ENCODE results near the gene NCOA7.
"Not testable (repeated sequence)": the region's sequence is repeated elsewhere in the genome, so short reads cannot be mapped to it uniquely, and the experiment has no call there.

Gene NCOA7

GRCh38 chr6:125931733-125932450 lies 141.1 kb downstream of the NCOA7 start:
- no peak overlapping the region for H3K4me2 ChIP-seq (ENCODE audit: low read depth, low read length, poor library complexity, severe bottlenecking)
- TF ChIP-seq CTCF (IDR thresholded peaks at IDR 0.05; ENCODE audit: insufficient read depth, low read length, poor library complexity, severe bottlenecking) = no peak
- no peak for TF ChIP-seq EZH2phosphoT487 (conservative IDR thresholded peaks at IDR 0.05; ENCODE audit: low read length)
- H3K27me3 ChIP-seq (ENCODE audit: low read length) = no peaks in the 10 kb centered on the region
- H3K79me2 ChIP-seq (ENCODE audit: insufficient read depth, low read length) = no peaks in the 10 kb centered on the region
- no peak overlapping the region for H3K9ac ChIP-seq (ENCODE audit: low read length)
- H4K20me1 ChIP-seq (ENCODE audit: low read depth, low read length) = no peaks in the 10 kb centered on the region
- no peaks in the 10 kb centered on the region for H3K9me2 ChIP-seq (replicated peaks; ENCODE audit: insufficient read depth, low read length)
- H3K36me3 ChIP-seq (ENCODE audit: low read length) = peaks cover 28% of the 10 kb centered on the region; the same call in 1 of the 2 replicates
- no peaks in the 10 kb centered on the region for H3F3A ChIP-seq (ENCODE audit: insufficient read depth)
- H2AFZ ChIP-seq (ENCODE audit: low read depth, low read length, severe bottlenecking) = no peak overlapping the region
- H3K27ac ChIP-seq (ENCODE audit: low read depth, low read length) = no peak overlapping the region
- H3K9me3 ChIP-seq (ENCODE audit: insufficient read depth, low read length) = no peaks in the 10 kb centered on the region
- H3K4me3 ChIP-seq (ENCODE audit: insufficient read depth, low read length, poor library complexity, severe bottlenecking) = no peak overlapping the region

- H2AFZ ChIP-seq (ENCODE audit: low read depth, low read length, severe bottlenecking) = no peak overlapping the region
- H3K4me3 ChIP-seq (ENCODE audit: insufficient read depth, low read length, poor library complexity, severe bottlenecking) = no peak overlapping the region
- no peaks in the 10 kb centered on the region for H3F3A ChIP-seq (ENCODE audit: insufficient read depth)
- no peaks in the 10 kb centered on the region for H3K9me2 ChIP-seq (replicated peaks; ENCODE audit: insufficient read depth, low read length)
- H3K79me2 ChIP-seq (ENCODE audit: insufficient read depth, low read length) = no peaks in the 10 kb centered on the region
- no peak overlapping the region for H3K9ac ChIP-seq (ENCODE audit: low read length)
- H3K4me2 ChIP-seq (ENCODE audit: low read depth, low read length, poor library complexity, severe bottlenecking) = no peak overlapping the region
- H3K9me3 ChIP-seq (ENCODE audit: insufficient read depth, low read length) = no peaks in the 10 kb centered on the region
- H3K27ac ChIP-seq (ENCODE audit: low read depth, low read length) = no peak overlapping the region
- no peaks in the 10 kb centered on the region for H3K27me3 ChIP-seq (ENCODE audit: low read length)
- H4K20me1 ChIP-seq (ENCODE audit: low read depth, low read length) = no peaks in the 10 kb centered on the region
- TF ChIP-seq CTCF (IDR thresholded peaks at IDR 0.05; ENCODE audit: insufficient read depth, low read length, poor library complexity, severe bottlenecking) (no peak), EZH2phosphoT487 (conservative IDR thresholded peaks at IDR 0.05; ENCODE audit: low read length) (no peak)
- peaks cover 23% of the 10 kb centered on the region; the same call in 1 of the 2 replicates for H3K36me3 ChIP-seq (ENCODE audit: low read length)
Observed at GRCh38 chr6:125932451-125932795, 141.7 kb downstream of the NCOA7 start.

- H3K9me3 ChIP-seq (ENCODE audit: insufficient read depth, low read length); H4K20me1 ChIP-seq (ENCODE audit: low read depth, low read length); H3K4me3 ChIP-seq (ENCODE audit: insufficient read depth, low read length, poor library complexity, severe bottlenecking); H3K4me2 ChIP-seq (ENCODE audit: low read depth, low read length, poor library complexity, severe bottlenecking); H3K9ac ChIP-seq (ENCODE audit: low read length); H3F3A ChIP-seq (ENCODE audit: insufficient read depth); H3K27ac ChIP-seq (ENCODE audit: low read depth, low read length); H3K27me3 ChIP-seq (ENCODE audit: low read length); H3K79me2 ChIP-seq (ENCODE audit: insufficient read depth, low read length); H3K36me3 ChIP-seq (ENCODE audit: low read length); H2AFZ ChIP-seq (ENCODE audit: low read depth, low read length, severe bottlenecking); H3K9me2 ChIP-seq (replicated peaks; ENCODE audit: insufficient read depth, low read length): not testable (repeated sequence)
Observed at GRCh38 chr6:125935520-125935919, 144.8 kb downstream of the NCOA7 start.

GRCh38 chr6:125939026-125939425 lies 148.3 kb downstream of the NCOA7 start:
- Histone ChIP-seq H3K4me3 (ENCODE audit: insufficient read depth, low read length, poor library complexity, severe bottlenecking) (no peak overlapping the region), H3K4me2 (ENCODE audit: low read depth, low read length, poor library complexity, severe bottlenecking) (no peak overlapping the region), H2AFZ (ENCODE audit: low read depth, low read length, severe bottlenecking) (no peak overlapping the region), H4K20me1 (ENCODE audit: low read depth, low read length) (no peaks in the 10 kb centered on the region), H3K9me2 (replicated peaks; ENCODE audit: insufficient read depth, low read length) (no peaks in the 10 kb centered on the region), H3K9ac (ENCODE audit: low read length) (no peak overlapping the region), H3K27me3 (ENCODE audit: low read length) (no peaks in the 10 kb centered on the region), H3F3A (ENCODE audit: insufficient read depth) (no peaks in the 10 kb centered on the region), H3K27ac (ENCODE audit: low read depth, low read length) (no peak overlapping the region), H3K79me2 (ENCODE audit: insufficient read depth, low read length) (no peaks in the 10 kb centered on the region), H3K36me3 (ENCODE audit: low read length) (no peaks in the 10 kb centered on the region), H3K9me3 (ENCODE audit: insufficient read depth, low read length) (no peaks in the 10 kb centered on the region)
- TF ChIP-seq EZH2phosphoT487 (conservative IDR thresholded peaks at IDR 0.05; ENCODE audit: low read length) = no peak
- TF ChIP-seq CTCF (IDR thresholded peaks at IDR 0.05; ENCODE audit: insufficient read depth, low read length, poor library complexity, severe bottlenecking) = no peak

Measured in SU-DHL-6 (cell line).